Pancreas (tissue), 10 donors: ENCODE data around the gene ZDHHC11. TPM values are rescaled to one million over a fixed set of nuclear protein-coding genes. Genes with fewer than 3 reads are reported as not detected.
"Not testable (repeated sequence)": the region's sequence is repeated elsewhere in the genome, so short reads cannot be mapped to it uniquely, and the experiment has no call there.

Experiments
- ATAC-seq, 4 donors: fragments of 200-7000 bp; cut with Tn5 transposase; one replicate each; pipeline versions ENCODE4 v1.8.0 to v1.9.1; 2020; ENCODE audit warnings: mild to moderate bottlenecking in 4 of 4, moderate library complexity in 4 of 4
- DNase-seq, 6 donors: peaks; one replicate each; pipeline ENCODE4 v3.0.0-alpha.2; 2020
- FAIRE-seq: peaks from 2 replicates; lab custom pipeline; 2012; peaks lifted over from hg19 to GRCh38; lab: Jason Lieb, UNC
- H3K27ac ChIP-seq, 4 donors: fragments of 200-600 bp; sonication (generic); 1 replicate in 3 of 4; 2 replicates in 1 of 4; pipeline versions ENCODE4 v1.5.0 to v1.8.0; 2020
- H3K27me3 ChIP-seq, 4 donors: fragments of 200-600 bp; one replicate each; pipeline ENCODE4 v1.8.0; 2021
- H3K36me3 ChIP-seq, 3 donors: fragments of 200-600 bp; sonication (generic) in 1 of 3; one replicate each; pipeline versions ENCODE4 v1.5.0 to v1.8.0; 2020 to 2021
- H3K4me1 ChIP-seq, 3 donors: fragments of 200-600 bp; one replicate each; pipeline ENCODE4 v1.8.0; 2021
- H3K4me3 ChIP-seq, 4 donors: fragments of 200-600 bp; sonication (generic) in 2 of 4; one replicate each; pipeline versions ENCODE4 v1.5.0 to v1.8.0; 2020 to 2021
- H3K9me3 ChIP-seq, 4 donors: fragments of 200-600 bp; one replicate each; pipeline ENCODE4 v1.8.0; 2021
- WGBS, 2 donors: extraction: QIAGEN DNeasy Blood & Tissue Kit; methylation state at CpG; one replicate each; pipeline ENCODE4 v1.1.7; 2013; 5-methylcytosine and 5-hydroxymethylcytosine counted together
- intact Hi-C, 3 donors: fragments of 100-400 bp; cut with DNase I; formaldehyde crosslinking; loops; one replicate each; pipeline versions ENCODE4 v1.11.1 to v1.14.2; 2022
- polyA plus RNA-seq, 2 donors: library from polyadenylated mRNA; stranded (reverse); fragments of 200-250 nt; gene quantifications; one replicate each; pipeline ENCODE4 v1.2.3, GENCODE V29; 2013
- total RNA-seq, 6 donors: library from RNA; stranded (reverse); fragmentation: NEBNext Ultra II Directional in 4 of 6; extraction: Animal tissue kit (Norgen Biotek cat#: 25700) in 4 of 6; gene quantifications; one replicate each; pipeline versions ENCODE4 v1.2.1 to v1.2.4, GENCODE V29; 2021 to 2023
- donor health status: healthy with polysubstance abuse.
- donor health status: DM: no; HTN: no; CAD: no; lungs with moderate emphysema.
- donor health status: DM: no; HTN: no; CAD: no.
- donor health status: control.
- donor health status: control.
- donor health status: Bipolar disorder and iron deficiency.
- donor health status: DM: yes; HTN: yes; CAD: no.
- donor health status: DM: no; HTN: no; CAD: no.
- donor health status: DM: no; HTN: no; CAD: no.
- donor health status: DM: yes; HTN: yes; CAD: no.

ZDHHC11 gene
- total and polyA plus RNA-seq, 8 donors = 3.6 to 18.1 (median 7.8) TPM

DNA sequence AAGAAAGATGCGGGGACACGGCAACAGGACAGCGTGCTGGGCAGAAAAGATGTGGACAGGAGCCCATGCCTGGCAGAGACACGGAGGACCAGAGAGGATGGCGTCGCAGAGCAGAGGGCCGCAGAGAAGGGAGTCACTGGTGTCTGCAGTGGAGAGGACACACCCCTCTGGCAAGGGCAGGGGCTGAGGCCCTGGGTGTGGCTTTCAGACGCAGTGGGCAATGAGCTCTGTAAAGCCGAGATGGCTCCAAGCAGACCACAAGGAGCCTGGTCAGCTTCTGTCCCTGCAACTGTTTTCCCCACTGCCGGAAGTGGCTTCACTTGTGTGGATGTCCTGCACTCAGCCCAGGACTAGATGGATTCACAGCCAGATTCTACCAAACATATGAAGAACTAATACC is 62.1 kb downstream of the ZDHHC11 start:
- H3K4me1 ChIP-seq, intact Hi-C loops, FAIRE-seq, H3K27me3 ChIP-seq, ATAC-seq, H3K27ac ChIP-seq, H3K9me3 ChIP-seq, H3K36me3 ChIP-seq, H3K4me3 ChIP-seq: not testable (repeated sequence)
- WGBS, 2 donors = 89 to 97% methylated on average over 4 to 10 of the region's 10 CpGs
- peak in 1 of 6 donors; percentile 45 for DNase-seq

DNA sequence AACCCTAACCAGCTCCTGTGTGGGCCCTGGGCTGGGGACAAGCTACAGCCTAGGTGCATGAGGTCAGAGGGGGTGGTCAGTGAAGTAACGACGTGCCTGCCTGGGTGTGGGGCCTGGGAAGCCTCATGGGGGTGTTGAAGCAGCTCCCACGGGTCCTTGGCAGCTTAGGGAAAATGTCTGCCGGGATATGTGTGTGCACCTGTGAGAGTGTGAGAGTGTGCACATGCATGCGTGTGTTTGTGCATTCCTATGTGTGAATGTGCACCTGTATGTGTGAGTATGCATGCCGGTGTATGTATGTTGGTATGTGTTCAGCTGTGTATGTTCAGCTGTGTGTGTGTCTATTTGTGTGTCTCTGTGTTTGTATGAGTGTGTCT is 62.9 kb downstream of the ZDHHC11 start:
- H3K4me3 ChIP-seq, DNase-seq, H3K36me3 ChIP-seq, ATAC-seq, H3K27me3 ChIP-seq, intact Hi-C loops, H3K4me1 ChIP-seq, H3K9me3 ChIP-seq, FAIRE-seq, H3K27ac ChIP-seq: not testable (repeated sequence)
- 76 to 91% methylated on average over 5 to 6 of the region's 6 CpGs for WGBS, 2 donors

DNA sequence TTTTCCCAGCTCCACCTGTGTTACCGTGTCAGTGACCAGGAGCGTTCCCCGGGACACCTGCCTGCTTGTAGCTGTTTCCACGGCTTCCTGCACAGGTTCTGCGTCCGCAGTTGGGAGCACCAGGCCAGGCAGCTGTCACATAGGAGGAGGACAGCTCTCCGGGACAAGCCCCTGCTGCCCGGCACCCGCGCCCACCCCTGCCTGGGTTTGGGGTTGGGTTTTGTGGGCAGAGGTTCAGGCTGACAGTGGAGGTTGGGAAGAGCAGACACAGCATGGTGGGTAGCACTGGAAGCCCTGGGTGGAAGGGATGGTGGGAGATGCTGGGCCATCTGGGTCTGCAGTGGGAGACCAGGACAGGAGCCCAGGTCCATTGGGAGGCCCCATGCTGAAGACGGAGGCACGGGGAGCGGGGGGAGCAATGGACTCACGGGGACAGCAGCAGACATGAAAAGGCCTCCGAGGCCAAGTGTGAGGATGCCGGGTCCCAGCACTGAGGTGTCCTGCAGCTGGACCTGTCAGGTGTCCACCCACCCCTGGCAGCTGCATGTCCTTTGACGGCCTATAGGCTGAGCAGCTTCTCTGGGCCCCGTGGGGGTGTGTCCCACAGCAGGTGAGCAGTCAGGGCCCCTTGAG is 63.4 kb downstream of the ZDHHC11 start:
- 86 to 95% methylated on average over 12 of the region's 18 CpGs for WGBS, 2 donors
- H3K4me3 ChIP-seq, H3K9me3 ChIP-seq, intact Hi-C loops, H3K36me3 ChIP-seq, ATAC-seq, H3K27ac ChIP-seq, H3K27me3 ChIP-seq, H3K4me1 ChIP-seq, FAIRE-seq: not testable (repeated sequence)
- DNase-seq = peak in 2 of 6 donors; percentile 16 to 51

DNA sequence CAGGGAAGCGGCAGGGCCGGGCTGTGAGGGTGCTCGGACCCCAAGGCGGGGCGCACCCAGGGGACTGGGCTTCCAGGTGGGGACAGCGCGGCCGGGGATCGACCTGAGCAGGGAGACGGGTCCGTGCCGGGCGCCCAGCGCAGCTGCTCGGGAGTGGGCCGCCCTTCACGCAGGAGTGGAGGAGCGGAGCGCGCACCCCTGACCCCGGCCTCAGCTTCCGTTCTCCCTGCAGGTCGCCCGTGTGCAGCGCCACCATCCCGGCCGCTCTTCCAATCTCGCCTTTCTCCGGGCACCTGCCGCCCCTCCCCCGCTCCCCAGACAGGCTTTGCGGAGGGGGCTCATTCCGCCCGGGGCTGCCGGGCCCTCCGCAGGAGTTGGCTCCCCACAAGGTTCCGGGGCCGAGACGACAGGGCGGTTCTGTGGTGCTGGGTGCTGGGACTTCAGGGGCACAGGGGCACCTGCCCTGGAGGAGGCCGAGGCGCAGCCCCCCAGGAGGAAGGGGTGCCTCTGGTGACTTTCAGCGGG is 65.5 kb downstream of the ZDHHC11 start:
- ATAC-seq = peak; percentile 33 to 50 (median 38)
- H3K36me3 ChIP-seq, H3K9me3 ChIP-seq, H3K4me1 ChIP-seq, FAIRE-seq, H3K27me3 ChIP-seq, intact Hi-C loops: not testable (repeated sequence)
- 3 to 6% methylated on average over 14 to 17 of the region's 43 CpGs for WGBS, 2 donors
- Histone ChIP-seq H3K4me3 (peak overlapping the region; percentile 47 to 77 (median 53)), H3K27ac (peak overlapping the region in 1 of 4 donors; percentile 29)
- peak in 4 of 6 donors; percentile 58 to 80 (median 69) for DNase-seq

DNA sequence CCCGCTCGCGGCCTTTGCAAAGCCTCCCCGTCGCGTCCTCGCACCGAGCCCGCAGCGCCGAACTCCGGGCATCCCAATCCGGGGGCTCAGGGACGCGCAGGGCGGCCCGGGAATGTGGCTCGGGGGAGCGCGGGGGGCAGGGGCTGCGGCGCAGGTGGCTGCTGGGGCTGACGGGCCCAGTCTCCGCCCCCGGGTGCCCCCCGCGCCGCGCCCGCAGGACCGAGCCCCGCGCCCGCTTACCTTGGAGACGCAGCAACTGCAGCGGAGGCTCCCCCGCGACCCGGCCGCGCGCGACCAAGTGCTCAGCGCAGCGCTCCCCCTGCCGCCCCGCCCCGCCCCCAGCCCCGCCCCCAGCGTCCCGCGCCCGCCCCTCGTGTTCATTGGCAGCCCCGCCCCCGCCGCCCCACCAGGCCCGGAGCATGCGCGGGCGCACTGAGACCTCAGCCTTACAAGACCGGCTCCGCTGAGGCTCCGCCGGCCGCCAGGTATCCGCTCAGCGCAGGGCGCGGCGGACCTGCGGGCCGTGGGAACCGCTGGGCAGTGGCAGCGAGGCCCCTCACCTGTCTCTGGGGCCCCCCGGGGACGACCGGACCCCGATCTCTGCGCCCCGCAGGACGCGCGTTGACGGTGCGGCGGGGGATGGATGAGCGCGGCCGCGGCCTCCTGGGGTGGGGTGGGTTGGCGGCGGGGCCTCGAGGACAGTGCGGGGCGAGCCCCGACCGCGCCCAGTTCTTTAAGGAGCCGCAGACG is 66.2 kb downstream of the ZDHHC11 start, which contains the start of gene ZDHHC11B:
Gene ZDHHC11B (minus strand): TSS at position 302 of the 750 bp plus-strand sequence. CDS start 17,810 bp downstream, outside the sequence.
- H3K9me3 ChIP-seq, H3K36me3 ChIP-seq, H3K27me3 ChIP-seq, intact Hi-C loops, H3K4me1 ChIP-seq, FAIRE-seq: not testable (repeated sequence)
- WGBS, 2 donors = 0% methylated on average over 40 to 50 of the region's 101 CpGs
- DNase-seq (peak; percentile 84 to 98 (median 95)), ATAC-seq (peak; percentile 80 to 88 (median 86))
- Histone ChIP-seq H3K27ac (peak within 1 kb of the TSS in 2 of 4 donors; percentile 28 to 53), H3K4me3 (peak within 1 kb of the TSS; percentile 47 to 77 (median 53))

DNA sequence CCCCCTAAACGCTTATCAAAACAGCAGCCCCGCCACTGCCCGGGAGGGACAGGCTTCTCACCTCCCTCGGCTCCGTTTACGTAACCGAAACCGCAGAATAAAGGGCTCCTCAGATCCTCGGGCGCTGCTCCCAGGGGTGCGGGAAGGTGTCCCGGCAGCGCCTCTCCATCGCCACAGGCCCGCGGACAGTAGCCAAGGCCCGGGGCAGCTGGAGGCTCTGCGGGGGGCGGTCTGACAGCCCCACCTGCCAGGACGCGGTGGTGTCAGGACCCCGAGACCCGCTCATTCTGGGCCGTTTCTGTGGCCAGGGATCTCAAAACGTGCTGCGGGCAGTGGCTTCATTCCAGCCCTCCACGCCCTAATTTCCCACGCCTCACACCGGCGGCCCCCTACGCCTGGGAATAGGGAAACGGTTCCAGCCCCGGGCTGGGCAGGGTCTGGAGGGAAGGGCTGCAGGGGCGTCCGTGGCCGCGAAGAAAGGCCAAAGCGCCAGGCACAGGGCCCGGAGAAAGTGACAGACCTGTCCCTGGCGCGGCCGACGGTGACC is 66.8 kb downstream of the ZDHHC11 start:
- intact Hi-C loops, H3K4me1 ChIP-seq, FAIRE-seq, H3K27me3 ChIP-seq, H3K9me3 ChIP-seq, H3K36me3 ChIP-seq: not testable (repeated sequence)
- Histone ChIP-seq H3K4me3 (peak overlapping the region; percentile 47 to 77 (median 50)), H3K27ac (peak overlapping the region in 2 of 4 donors; percentile 28 to 53)
- ATAC-seq (peak; percentile 24 to 48 (median 32)), DNase-seq (peak in 5 of 6 donors; percentile 28 to 79 (median 72))
- 0 to 2% methylated on average over 13 to 36 of the region's 43 CpGs for WGBS, 2 donors

DNA sequence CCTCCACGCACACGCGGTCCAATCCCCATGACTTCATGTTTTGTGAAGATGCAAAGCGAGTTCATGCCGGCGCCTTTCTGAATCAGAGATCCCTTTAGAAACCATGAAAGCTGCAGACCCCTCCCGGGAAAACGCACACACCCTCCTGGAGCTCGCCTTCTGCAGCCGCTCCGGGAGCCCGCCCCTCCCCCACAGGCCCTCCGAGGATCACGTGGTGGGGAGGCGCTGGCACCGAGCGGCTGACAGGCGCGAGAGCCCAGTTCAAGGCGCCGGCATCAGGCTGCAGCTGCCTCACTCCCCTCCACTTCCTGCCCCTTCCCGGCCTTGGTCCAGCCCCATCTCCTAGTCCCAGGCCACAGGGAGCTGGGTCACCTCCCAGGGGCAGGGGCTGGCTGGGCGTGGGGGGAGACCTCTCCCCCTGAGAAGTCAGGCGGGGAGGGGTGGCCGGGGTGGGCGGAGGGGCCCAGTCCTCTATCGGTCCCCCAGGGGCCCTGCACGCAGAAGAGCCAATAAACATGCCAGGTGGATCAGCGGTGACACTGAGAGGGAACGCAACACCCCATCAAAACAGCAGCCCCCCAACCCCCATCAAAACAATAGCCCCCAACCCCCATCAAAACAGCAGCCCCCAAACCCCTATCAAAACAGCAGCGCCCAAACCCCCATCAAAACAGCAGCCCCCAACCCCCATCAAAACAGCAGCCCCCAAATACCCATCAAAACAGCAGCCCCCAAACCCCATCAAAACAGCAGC is 67.6 kb downstream of the ZDHHC11 start:
- H3K27ac ChIP-seq, H3K36me3 ChIP-seq, H3K9me3 ChIP-seq, H3K27me3 ChIP-seq, FAIRE-seq, H3K4me1 ChIP-seq, intact Hi-C loops: not testable (repeated sequence)
- ATAC-seq (peak; percentile 59 to 81 (median 75)), DNase-seq (peak; percentile 47 to 84 (median 78))
- WGBS, 2 donors = 5 to 6% methylated on average over 24 to 30 of the region's 31 CpGs
- peak overlapping the region in 2 of 4 donors; percentile 23 to 27 for H3K4me3 ChIP-seq

DNA sequence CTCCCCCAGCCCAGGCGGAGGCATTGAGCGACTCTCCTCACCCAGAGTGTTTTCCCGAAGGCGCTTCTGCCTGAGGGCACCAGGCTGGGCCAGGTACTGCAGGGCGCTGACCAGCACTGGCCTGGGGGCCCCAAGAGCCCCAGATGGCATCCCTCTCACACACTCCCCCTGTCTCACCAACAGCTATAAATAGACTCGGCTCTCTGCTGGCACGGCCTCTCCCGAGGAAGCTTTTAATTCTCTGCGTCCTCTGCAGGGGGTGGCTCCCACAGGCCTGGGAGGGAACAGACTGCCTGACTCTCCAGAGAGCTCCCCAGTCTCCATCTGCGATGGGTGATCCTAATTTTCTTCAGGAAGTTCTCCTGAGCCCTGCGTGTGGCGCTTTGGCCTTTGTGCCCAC is 68.4 kb downstream of the ZDHHC11 start:
- H3K9me3 ChIP-seq, H3K4me1 ChIP-seq, H3K4me3 ChIP-seq, FAIRE-seq, H3K36me3 ChIP-seq, DNase-seq, H3K27ac ChIP-seq, H3K27me3 ChIP-seq, intact Hi-C loops: not testable (repeated sequence)
- peak; percentile 0 to 22 (median 9) for ATAC-seq
- WGBS, 2 donors = no CpG with 5 or more reads among the region's 12 CpGs

DNA sequence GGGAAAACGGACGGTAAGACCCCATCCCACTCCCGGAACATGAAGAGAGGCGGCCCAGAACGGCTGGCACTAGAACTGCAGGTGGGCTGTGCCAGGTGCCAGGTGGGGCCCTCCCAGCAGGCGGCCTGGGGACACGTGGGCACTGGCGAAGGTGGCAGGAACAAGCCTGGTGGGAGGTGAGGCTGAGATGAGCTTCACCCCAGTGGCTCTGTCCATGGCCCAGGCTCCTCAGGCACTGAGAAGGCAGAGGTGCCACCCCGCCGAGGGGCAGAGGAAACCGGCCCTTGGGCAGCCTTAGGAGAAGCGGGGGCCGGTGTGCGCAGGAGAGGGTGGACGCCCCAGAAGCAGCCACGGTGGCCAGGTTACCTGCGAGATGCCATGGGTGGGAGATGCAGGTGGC is 70.2 kb downstream of the ZDHHC11 start:
- intact Hi-C loops, H3K4me3 ChIP-seq, H3K9me3 ChIP-seq, H3K27ac ChIP-seq, H3K4me1 ChIP-seq, H3K36me3 ChIP-seq, H3K27me3 ChIP-seq, FAIRE-seq, ATAC-seq: not testable (repeated sequence)
- 81 to 92% methylated on average over 12 to 17 of the region's 17 CpGs for WGBS, 2 donors
- peak in 4 of 6 donors; percentile 18 to 67 (median 53) for DNase-seq

DNA sequence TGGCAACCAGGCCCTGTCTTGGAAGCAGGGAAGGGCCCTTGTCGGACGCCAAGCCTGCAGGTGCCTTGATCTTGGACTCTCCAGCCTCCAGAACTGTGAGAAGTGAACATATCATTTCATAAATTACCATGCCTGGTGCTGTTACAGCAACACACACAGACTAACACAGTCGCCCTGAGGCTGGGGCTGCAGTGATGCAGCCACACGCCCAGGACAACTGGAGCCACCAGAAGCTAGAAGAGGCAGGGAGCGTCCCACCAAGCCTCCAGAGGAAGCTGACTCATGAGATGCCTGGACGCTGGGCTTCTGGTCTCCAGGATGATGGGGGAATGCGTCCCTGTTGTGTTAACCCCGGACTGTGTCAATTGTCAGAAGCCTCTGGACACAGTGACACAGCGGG is 71.8 kb downstream of the ZDHHC11 start:
- H3K27me3 ChIP-seq, H3K4me1 ChIP-seq, FAIRE-seq, H3K36me3 ChIP-seq, ATAC-seq, H3K4me3 ChIP-seq, H3K9me3 ChIP-seq, H3K27ac ChIP-seq: not testable (repeated sequence)
- intact Hi-C loops = loop anchor here in 1 of 3 donors (10.0 kb wide), 1 partner anchor 94 kb away; no protein-coding TSS in a partner anchor
- DNase-seq = peak in 2 of 6 donors; percentile 10 to 12
- 87 to 95% methylated on average over 7 to 8 of the region's 9 CpGs for WGBS, 2 donors

DNA sequence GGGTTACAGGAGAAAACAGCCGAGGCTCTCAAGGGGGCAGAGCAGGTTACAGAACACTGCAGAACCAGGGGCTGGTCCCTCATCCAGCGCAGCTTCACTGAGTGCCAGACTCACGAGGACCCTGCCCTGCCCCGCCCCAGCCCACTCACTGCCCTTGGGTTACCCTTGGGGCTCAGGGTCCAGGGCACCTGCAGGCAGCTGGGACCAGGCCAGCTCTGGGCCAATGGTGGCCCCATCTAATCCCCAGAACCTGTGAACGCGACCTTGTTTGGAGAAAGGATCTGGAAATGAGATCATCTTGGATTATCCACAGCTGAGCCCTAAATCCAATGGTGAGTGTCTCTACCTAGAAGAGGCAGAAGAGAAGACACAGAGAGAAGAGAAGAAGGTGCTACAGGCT is 72.4 kb downstream of the ZDHHC11 start:
- not testable (repeated sequence) for ATAC-seq, H3K27me3 ChIP-seq, H3K36me3 ChIP-seq, FAIRE-seq, H3K9me3 ChIP-seq, H3K27ac ChIP-seq, H3K4me3 ChIP-seq, H3K4me1 ChIP-seq
- peak in 2 of 6 donors; percentile 26 to 30 for DNase-seq
- WGBS, 2 donors = 89 to 96% methylated on average over 3 of the region's 6 CpGs
- intact Hi-C loops = loop anchor here in 1 of 3 donors (10.0 kb wide), 1 partner anchor 94 kb away; no protein-coding TSS in a partner anchor
